ENCODE results near the gene TARBP2. TPM values are rescaled to one million over a fixed set of nuclear protein-coding genes. Genes with fewer than 3 reads are reported as not detected.

TARBP2 gene
- total RNA-seq, 4 donors from 2014 or later = 19.6 to 26.0 (median 22.3) TPM

- TF ChIP-seq CTCF (IDR thresholded peaks at IDR 0.05) = peak in 2 of 3 donors; percentile 55 to 78
- DNase-seq (ENCODE audit: low spot score) (peak; percentile 83), ATAC-seq (ENCODE audit: low FRiP score) (peak; percentile 86)
Observed at GRCh38 chr12:53508534-53509170, 7.6 kb downstream of the TARBP2 start.

- ATAC-seq (ENCODE audit: low FRiP score) (no peak), DNase-seq (ENCODE audit: low spot score) (no peak)
- no peak for TF ChIP-seq CTCF (IDR thresholded peaks at IDR 0.05)
Observed at GRCh38 chr12:53510181-53510812, 9.2 kb downstream of the TARBP2 start.

- TF ChIP-seq CTCF (IDR thresholded peaks at IDR 0.05) = no peak
- no peak for DNase-seq (ENCODE audit: low spot score)
- no peak for ATAC-seq (ENCODE audit: low FRiP score)
Observed at GRCh38 chr12:53513712-53514410, 12.8 kb downstream of the TARBP2 start.

GRCh38 chr12:53514628-53515290, 13.7 kb downstream of the TARBP2 start:
- TF ChIP-seq CTCF (IDR thresholded peaks at IDR 0.05) = no peak
- ATAC-seq (ENCODE audit: low FRiP score) = no peak
- no peak for DNase-seq (ENCODE audit: low spot score)

GRCh38 chr12:53515291-53515680, 14.2 kb downstream of the TARBP2 start:
- ATAC-seq (ENCODE audit: low FRiP score) = no peak
- TF ChIP-seq CTCF (IDR thresholded peaks at IDR 0.05) = no peak
- no peak for DNase-seq (ENCODE audit: low spot score)

GRCh38 chr12:53516758-53517455, 15.8 kb downstream of the TARBP2 start:
- ATAC-seq (ENCODE audit: low FRiP score) (no peak), DNase-seq (ENCODE audit: low spot score) (no peak)
- TF ChIP-seq CTCF (IDR thresholded peaks at IDR 0.05) = no peak
